GM21390 (cell line): ENCODE results near the gene CACNA1A.
"Not testable (repeated sequence)": the region's sequence is repeated elsewhere in the genome, so short reads cannot be mapped to it uniquely, and the experiment has no call there.

Source experiments
- ATAC-seq: cut with Tn5 transposase; IDR thresholded peaks from one replicate; pipeline ENCODE4 v1.9.1; 2021; ENCODE audit not compliant: unreplicated experiment

CACNA1A gene

GRCh38 chr19:13427273-13428051, 78.8 kb downstream of the CACNA1A start:
- ATAC-seq, result no peak

GRCh38 chr19:13425875-13426274, 80.4 kb downstream of the CACNA1A start:
- ATAC-seq, result not testable (repeated sequence)

GRCh38 chr19:13425151-13425550, 81.1 kb downstream of the CACNA1A start:
- no peak for ATAC-seq

- no peak for ATAC-seq
These were observed 85.5 kb downstream of the CACNA1A start for GRCh38 chr19:13420780-13421179.

- no peak for ATAC-seq
These were observed 89.2 kb downstream of the CACNA1A start for GRCh38 chr19:13417054-13417453.

- no peak for ATAC-seq
These were observed 94.4 kb downstream of the CACNA1A start for GRCh38 chr19:13411899-13412298.

- no peak for ATAC-seq
These were observed 95.3 kb downstream of the CACNA1A start for GRCh38 chr19:13410946-13411345.

GRCh38 chr19:13408889-13409518, 97.3 kb downstream of the CACNA1A start:
- no peak for ATAC-seq

- ATAC-seq, result no peak
These were observed 102.0 kb downstream of the CACNA1A start for GRCh38 chr19:13404236-13404635.

GRCh38 chr19:13401388-13401787, 104.9 kb downstream of the CACNA1A start:
- ATAC-seq, result no peak

- ATAC-seq, result no peak
These were observed 106.0 kb downstream of the CACNA1A start for GRCh38 chr19:13400296-13400695.

GRCh38 chr19:13399746-13400145, 106.5 kb downstream of the CACNA1A start:
- ATAC-seq, result no peak

- ATAC-seq, result no peak
These were observed 107.2 kb downstream of the CACNA1A start for GRCh38 chr19:13398780-13399726.

GRCh38 chr19:13398182-13398581, 108.1 kb downstream of the CACNA1A start:
- ATAC-seq, result no peak

GRCh38 chr19:13396250-13397080, 109.8 kb downstream of the CACNA1A start:
- ATAC-seq, result no peak

- no peak for ATAC-seq
These were observed 123.7 kb downstream of the CACNA1A start for GRCh38 chr19:13382633-13382938.

GRCh38 chr19:13381827-13382632, 124.2 kb downstream of the CACNA1A start:
- no peak for ATAC-seq

- no peak for ATAC-seq
These were observed 129.7 kb downstream of the CACNA1A start for GRCh38 chr19:13376537-13376936.

GRCh38 chr19:13373599-13373998, 132.7 kb downstream of the CACNA1A start:
- no peak for ATAC-seq

- ATAC-seq, result no peak
These were observed 135.3 kb downstream of the CACNA1A start for GRCh38 chr19:13370948-13371347.
